ENCODE data around the gene ACOX3.

GRCh38 chr4:8478801-8479744 is 38.5 kb upstream of the ACOX3 start:
- TF ChIP-seq, protein P1, sequence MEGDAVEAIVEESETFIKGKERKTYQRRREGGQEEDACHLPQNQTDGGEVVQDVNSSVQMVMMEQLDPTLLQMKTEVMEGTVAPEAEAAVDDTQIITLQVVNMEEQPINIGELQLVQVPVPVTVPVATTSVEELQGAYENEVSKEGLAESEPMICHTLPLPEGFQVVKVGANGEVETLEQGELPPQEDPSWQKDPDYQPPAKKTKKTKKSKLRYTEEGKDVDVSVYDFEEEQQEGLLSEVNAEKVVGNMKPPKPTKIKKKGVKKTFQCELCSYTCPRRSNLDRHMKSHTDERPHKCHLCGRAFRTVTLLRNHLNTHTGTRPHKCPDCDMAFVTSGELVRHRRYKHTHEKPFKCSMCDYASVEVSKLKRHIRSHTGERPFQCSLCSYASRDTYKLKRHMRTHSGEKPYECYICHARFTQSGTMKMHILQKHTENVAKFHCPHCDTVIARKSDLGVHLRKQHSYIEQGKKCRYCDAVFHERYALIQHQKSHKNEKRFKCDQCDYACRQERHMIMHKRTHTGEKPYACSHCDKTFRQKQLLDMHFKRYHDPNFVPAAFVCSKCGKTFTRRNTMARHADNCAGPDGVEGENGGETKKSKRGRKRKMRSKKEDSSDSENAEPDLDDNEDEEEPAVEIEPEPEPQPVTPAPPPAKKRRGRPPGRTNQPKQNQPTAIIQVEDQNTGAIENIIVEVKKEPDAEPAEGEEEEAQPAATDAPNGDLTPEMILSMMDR (conservative IDR thresholded peaks at IDR 0.05) = no peak
- no peak for TF ChIP-seq ZFX (IDR thresholded peaks at IDR 0.05)
